Measurements from ENCODE around the gene NDE1. TPM values are rescaled to one million over a fixed set of nuclear protein-coding genes. Genes with fewer than 3 reads are reported as not detected.

Gene NDE1
- total and polyA plus RNA-seq, 2 of the 8 experiments (the other 6 are each of a cell fraction or from before 2014, with no cell fraction given), result 13.3 to 41.3 TPM

- Histone ChIP-seq H2AK5ac (ENCODE audit: low read depth, low read length) (no peak overlapping the region), H2BK120ac (replicated peaks; ENCODE audit: low read depth, low read length) (no peak overlapping the region), H3K4me2 (ENCODE audit: insufficient read depth in 1 of 2, low read depth in 2 of 2, low read length in 2 of 2) (no peak overlapping the region), H3K9me3 (ENCODE audit: insufficient read depth in 2 of 2, low read depth in 1 of 2, low read length in 1 of 2) (no peaks in the 10 kb centered on the region), H2BK5ac (ENCODE audit: low read depth, low read length) (no peak overlapping the region), H2BK20ac (ENCODE audit: low read length) (no peak overlapping the region), H3K18ac (ENCODE audit: extremely low read depth, low read length) (no peak overlapping the region), H3K79me2 (ENCODE audit: control insufficient read depth in 1 of 2, insufficient read depth in 2 of 2, low read length in 2 of 2) (no peaks in the 10 kb centered on the region), H3K4me1 (replicated peaks in 1 of 4; ENCODE audit: control insufficient read depth in 3 of 4, insufficient read depth in 4 of 4, low read length in 3 of 4) (no peaks in the 10 kb centered on the region; a peak in 1 of 7 replicates), H2BK12ac (ENCODE audit: low read depth, low read length) (no peak overlapping the region), H3K56ac (replicated peaks; ENCODE audit: insufficient read length, low read depth, low read length) (no peak overlapping the region), H3K23ac (ENCODE audit: insufficient read length) (no peak overlapping the region), H3K79me1 (ENCODE audit: low read depth, low read length) (no peaks in the 10 kb centered on the region), H4K5ac (ENCODE audit: insufficient read length, low read depth, low read length) (no peak overlapping the region), H4K8ac (ENCODE audit: extremely low read depth, insufficient read depth, low read length) (no peak overlapping the region), H3K36me3 (ENCODE audit: control insufficient read depth in 2 of 4, insufficient read depth in 4 of 4, low read length in 3 of 4) (no peaks in the 10 kb centered on the region), H3K14ac (ENCODE audit: insufficient read length) (no peak overlapping the region), H4K20me1 (replicated peaks in 1 of 2; ENCODE audit: control insufficient read depth in 1 of 2, insufficient read depth in 2 of 2, low read length in 2 of 2) (no peaks in the 10 kb centered on the region), H3K27ac (ENCODE audit: low read depth, low read length) (no peak overlapping the region), H2BK15ac (ENCODE audit: low read length) (no peak overlapping the region), H2AFZ (ENCODE audit: low read length) (no peak overlapping the region), H3K23me2 (ENCODE audit: low read depth, low read length) (no peaks in the 10 kb centered on the region), H3K9ac (replicated peaks in 1 of 4; ENCODE audit: extremely low read depth in 1 of 4, low read depth in 3 of 4, low read length in 3 of 4) (no peak overlapping the region), H3K4ac (replicated peaks; ENCODE audit: insufficient read length, low read depth, low read length) (no peak overlapping the region), H4K91ac (replicated peaks; ENCODE audit: insufficient read length, low read length) (no peak overlapping the region), H3K27me3 (replicated peaks in 1 of 4; ENCODE audit: control insufficient read depth in 3 of 4, extremely low read depth in 1 of 4, insufficient read depth in 3 of 4, low read length in 3 of 4) (no peaks in the 10 kb centered on the region), H3K4me3 (ENCODE audit: extremely low read depth in 1 of 4, insufficient read depth in 2 of 4, low read depth in 3 of 4, low read length in 4 of 4) (no peak overlapping the region)
- no peak for DNase-seq (ENCODE audit: low read depth in 1 of 2, low spot score in 2 of 2)
- WGBS, 2 experiments (ENCODE audit: extremely low coverage in 1 of 2, insufficient coverage in 1 of 2, insufficient read length in 1 of 2, insufficient replicate concordance in 2 of 2, low coverage in 1 of 2, low lambda C conversion rate in 2 of 2, missing lambda C conversion rate in 1 of 2), result 80% methylated on average over 2 of the region's 2 CpGs; no CpG with 5 or more reads in 1 of the 2 experiments
- CTCF ChIA-PET (ENCODE audit: partially characterized antibody), result interaction anchor here (0.6 to 1.5 kb wide), 2 partner anchors 8 to 21 kb away, joined by 3 to 5 read pairs; no protein-coding TSS in a partner anchor
- POLR2A ChIA-PET (ENCODE audit: partially characterized antibody), result interaction anchor here (1.8 kb wide), 1 partner anchor 12 kb away, joined by 4 read pairs; no protein-coding TSS in a partner anchor
- TF ChIP-seq SAP30 (IDR thresholded peaks at IDR 0.05; ENCODE audit: insufficient read depth, insufficient replicate concordance, low read length) (no peak), TCF12 (IDR thresholded peaks at IDR 0.05; ENCODE audit: low read depth, low read length) (no peak), POU5F1 (IDR thresholded peaks at IDR 0.05; ENCODE audit: low read depth, low read length) (no peak), RBBP5 (IDR thresholded peaks at IDR 0.05; ENCODE audit: borderline replicate concordance, low read depth, low read length) (no peak), SP4 (IDR thresholded peaks at IDR 0.05; ENCODE audit: low read length) (no peak)
- TF ChIP-seq, protein P1, sequence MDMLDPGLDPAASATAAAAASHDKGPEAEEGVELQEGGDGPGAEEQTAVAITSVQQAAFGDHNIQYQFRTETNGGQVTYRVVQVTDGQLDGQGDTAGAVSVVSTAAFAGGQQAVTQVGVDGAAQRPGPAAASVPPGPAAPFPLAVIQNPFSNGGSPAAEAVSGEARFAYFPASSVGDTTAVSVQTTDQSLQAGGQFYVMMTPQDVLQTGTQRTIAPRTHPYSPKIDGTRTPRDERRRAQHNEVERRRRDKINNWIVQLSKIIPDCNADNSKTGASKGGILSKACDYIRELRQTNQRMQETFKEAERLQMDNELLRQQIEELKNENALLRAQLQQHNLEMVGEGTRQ (IDR thresholded peaks at IDR 0.05; ENCODE audit: low read length), result no peak
- no peak for FAIRE-seq
Measured at GRCh38 chr16:15749371-15749770, 99.3 kb downstream of the NDE1 start.

All from H1 (cell line).